MG63 (cell line): ENCODE data around the gene EXD1. TPM values are rescaled to one million over a fixed set of nuclear protein-coding genes. Genes with fewer than 3 reads are reported as not detected.
"Not testable (repeated sequence)": the region's sequence is repeated elsewhere in the genome, so short reads cannot be mapped to it uniquely, and the experiment has no call there.

Experiments
- DNase-seq: peaks from one replicate; pipeline ENCODE4 v3.0.0-alpha.2; 2020
- H3K27me3 ChIP-seq: fragments of 250-450 bp; sonication (Bioruptor Pico); 2 replicates; pipeline ENCODE4 v1.5.1; 2020; ENCODE audit warnings: mild to moderate bottlenecking, moderate library complexity
- H3K36me3 ChIP-seq: fragments of 250-450 bp; sonication (Bioruptor Pico); 2 replicates; pipeline ENCODE4 v1.5.1; 2020; ENCODE audit warnings: mild to moderate bottlenecking, moderate library complexity
- H3K4me3 ChIP-seq: fragments of 250-450 bp; sonication (Bioruptor Pico); 2 replicates; pipeline ENCODE4 v1.5.1; 2020; ENCODE audit warnings: mild to moderate bottlenecking, moderate library complexity
- H3K9me3 ChIP-seq: fragments of 250-450 bp; sonication (Bioruptor Pico); 2 replicates; pipeline ENCODE4 v1.5.1; 2020; ENCODE audit warnings: mild to moderate bottlenecking, moderate library complexity
- total RNA-seq: library from RNA; depleted of rRNA; stranded (reverse); fragments of >200 nt; shearing (Covaris generic); gene quantifications from 2 replicates; pipeline ENCODE4 v1.2.3, GENCODE V29; 2014; ENCODE audit warnings: low replicate concordance

EXD1 gene
- total RNA-seq, 1 experiment from 2014 or later: not detected

DNA sequence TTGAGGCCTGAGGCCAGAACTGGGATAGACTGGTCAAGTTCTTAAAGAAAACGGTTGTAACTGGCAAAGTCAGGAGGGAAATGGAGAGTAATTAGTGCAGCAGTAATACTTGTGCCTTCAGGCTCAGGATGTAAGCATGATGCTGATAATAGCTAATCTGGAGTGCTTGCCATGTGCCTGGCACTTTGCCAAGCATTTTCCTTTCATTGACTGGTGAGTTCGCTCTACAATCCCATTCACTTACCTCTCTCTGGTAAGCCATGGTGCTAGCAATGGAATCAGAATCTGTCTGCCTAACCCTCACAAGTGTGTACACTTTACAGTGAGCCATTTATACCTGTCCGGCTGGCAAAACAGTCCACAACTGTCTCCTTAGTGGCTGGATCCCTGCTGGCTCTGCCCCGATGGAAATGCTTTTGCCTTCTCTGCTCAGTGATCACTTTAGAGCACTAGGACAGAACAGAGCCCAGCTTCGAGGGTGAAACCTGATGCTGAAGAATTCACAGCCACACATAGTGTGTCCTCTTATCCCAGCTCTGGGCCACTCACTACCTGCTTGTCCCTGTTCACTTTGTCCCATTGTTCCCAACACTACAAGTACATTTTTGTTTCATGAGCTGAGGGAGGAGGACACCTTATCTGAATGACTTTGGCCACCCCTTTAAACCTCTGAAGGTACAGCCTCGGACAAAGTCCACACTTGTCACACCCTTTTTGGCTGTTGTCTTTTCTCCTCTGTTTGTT is 10.8 kb upstream of the EXD1 start:
- H3K36me3 ChIP-seq: peaks cover 3% of the 10 kb centered on the region
- H3K9me3 ChIP-seq: no peaks in the 10 kb centered on the region
- H3K4me3 ChIP-seq: no peak overlapping the region
- no peaks in the 10 kb centered on the region for H3K27me3 ChIP-seq
- no peak for DNase-seq

GRCh38 chr15:41238100-41238499 is 7.5 kb upstream of the EXD1 start:
- no peaks in the 10 kb centered on the region for H3K27me3 ChIP-seq
- no peak overlapping the region for H3K4me3 ChIP-seq
- no peaks in the 10 kb centered on the region for H3K9me3 ChIP-seq
- H3K36me3 ChIP-seq: peaks cover 3% of the 10 kb centered on the region
- DNase-seq: no peak

GRCh38 chr15:41235929-41236328 is 5.4 kb upstream of the EXD1 start:
- no peak for DNase-seq
- Histone ChIP-seq H3K9me3 (no peaks in the 10 kb centered on the region), H3K27me3 (no peaks in the 10 kb centered on the region), H3K36me3 (no peaks in the 10 kb centered on the region; the same call in 1 of the 2 replicates), H3K4me3 (no peak overlapping the region)

DNA sequence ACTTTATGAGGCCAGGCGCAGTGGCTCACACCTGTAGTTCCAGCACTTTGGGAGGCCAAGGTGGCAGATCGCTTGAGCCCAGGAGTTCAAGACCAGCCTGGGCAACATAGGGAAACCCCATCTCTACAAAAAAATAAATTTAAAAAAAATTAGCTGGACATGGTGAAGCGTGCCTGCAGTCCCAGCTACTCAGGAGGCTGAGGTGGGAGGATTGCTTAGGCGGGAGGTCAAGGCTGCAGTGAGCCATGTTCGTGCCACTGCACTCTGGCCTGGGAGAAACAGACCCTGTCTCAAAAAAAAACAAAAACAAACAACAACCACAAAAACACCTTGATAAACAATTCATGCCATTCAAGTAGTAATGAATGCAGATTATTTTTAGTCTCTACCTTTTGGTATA is 4.7 kb upstream of the EXD1 start:
- DNase-seq, H3K36me3 ChIP-seq, H3K4me3 ChIP-seq, H3K9me3 ChIP-seq, H3K27me3 ChIP-seq: not testable (repeated sequence)

GRCh38 chr15:41233367-41233771 is 2.8 kb upstream of the EXD1 start:
- DNase-seq: peak; percentile 28

DNA sequence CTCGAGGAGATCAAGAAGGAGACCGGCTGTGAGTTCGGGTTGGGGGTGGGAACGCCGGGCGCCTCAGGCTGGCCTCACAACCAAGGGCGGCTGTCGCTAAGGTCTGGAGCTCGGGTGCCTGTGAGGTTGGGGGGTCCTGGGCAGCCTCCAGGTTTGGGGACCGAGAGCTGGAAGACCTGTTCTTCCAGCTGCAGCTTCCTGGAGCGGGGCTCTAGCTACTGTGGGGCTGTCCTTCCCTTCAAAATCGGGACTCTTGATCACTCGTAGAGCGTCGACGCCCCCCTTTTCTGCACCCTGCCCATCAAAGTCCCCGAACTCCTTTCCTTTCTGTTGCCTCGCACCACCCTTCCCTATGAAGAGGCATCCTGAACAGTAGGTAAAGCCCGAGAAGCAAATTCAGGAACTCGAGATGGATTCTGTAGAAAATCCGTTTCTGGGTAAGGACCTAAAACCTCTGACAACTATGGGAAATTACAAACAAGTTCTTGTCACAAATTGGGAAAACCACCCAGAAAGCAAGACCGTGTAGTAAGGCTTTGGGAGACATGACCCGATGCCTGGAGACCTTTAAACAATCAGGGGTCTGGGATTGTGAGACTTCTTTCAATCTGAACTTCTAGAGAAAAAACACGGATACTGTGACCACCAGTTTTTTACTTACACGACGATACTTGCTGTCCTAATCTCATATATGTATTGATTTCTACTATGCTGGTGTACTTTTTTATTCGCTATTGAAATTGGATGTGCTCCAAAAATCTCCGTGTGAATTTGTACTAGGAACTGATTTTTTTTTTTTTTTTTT is 1.1 kb upstream of the EXD1 start:
- Histone ChIP-seq H3K36me3 (no peaks in the 10 kb centered on the region; the same call in 1 of the 2 replicates), H3K9me3 (no peaks in the 10 kb centered on the region), H3K27me3 (no peaks in the 10 kb centered on the region), H3K4me3 (peak overlapping the region; percentile 71)
- DNase-seq: no peak

More at GRCh38 chr15:41233367-41233771, 2.8 kb upstream of the EXD1 start:
- Histone ChIP-seq H3K27me3 (no peaks in the 10 kb centered on the region), H3K36me3 (no peaks in the 10 kb centered on the region; the same call in 1 of the 2 replicates), H3K4me3 (no peak overlapping the region), H3K9me3 (no peaks in the 10 kb centered on the region)

- Histone ChIP-seq H3K27me3 (no peaks in the 10 kb centered on the region), H3K9me3 (no peaks in the 10 kb centered on the region), H3K36me3 (no peaks in the 10 kb centered on the region; the same call in 1 of the 2 replicates), H3K4me3 (peak overlapping the region; percentile 71)
- DNase-seq: no peak
Observed at GRCh38 chr15:41230345-41230649, 260 bp downstream of the EXD1 start.

DNA sequence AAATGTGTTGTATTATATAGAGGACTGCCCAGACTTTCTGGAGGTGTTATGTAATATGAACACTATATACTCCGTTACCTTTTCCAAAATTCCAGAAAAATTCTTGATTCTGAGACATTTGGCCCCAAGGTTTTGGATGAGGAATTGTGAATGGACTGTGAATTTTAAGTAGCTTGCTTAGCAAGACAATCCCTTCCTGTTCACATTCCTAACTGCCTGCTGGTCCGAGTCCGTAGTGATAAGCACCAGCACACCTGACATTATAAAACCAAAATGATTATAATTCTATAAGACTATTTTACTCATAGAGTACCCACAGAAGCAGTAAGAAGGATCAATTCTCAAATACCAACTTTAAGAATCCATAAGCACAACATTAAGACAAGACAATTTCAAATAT is 11.2 kb downstream of the EXD1 start:
- no peaks in the 10 kb centered on the region for H3K36me3 ChIP-seq
- DNase-seq: no peak
- no peaks in the 10 kb centered on the region for H3K9me3 ChIP-seq
- no peak overlapping the region for H3K4me3 ChIP-seq
- H3K27me3 ChIP-seq: peaks cover 11% of the 10 kb centered on the region; the same call in 1 of the 2 replicates

DNA sequence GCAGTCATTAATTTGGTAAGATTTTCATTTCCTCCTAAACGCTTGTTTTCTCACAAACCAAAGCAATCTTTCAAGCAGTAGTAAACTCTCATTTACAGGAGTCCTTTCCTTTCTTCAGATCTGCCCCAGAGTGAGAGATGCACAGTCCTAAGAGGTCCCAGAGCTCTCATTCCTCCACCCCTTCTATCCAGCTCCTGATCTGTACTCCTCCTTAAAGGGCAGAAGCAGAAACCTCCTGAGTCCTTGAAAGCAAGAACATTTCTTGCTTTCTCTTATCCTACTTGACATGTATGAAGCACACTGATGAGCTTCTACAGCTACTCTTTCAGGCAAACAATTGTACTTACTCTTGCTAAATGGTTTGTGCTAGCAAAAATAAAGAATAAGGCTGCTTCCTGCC is 11.7 kb downstream of the EXD1 start:
- Histone ChIP-seq H3K4me3 (no peak overlapping the region), H3K9me3 (no peaks in the 10 kb centered on the region), H3K27me3 (peaks cover 11% of the 10 kb centered on the region; the same call in 1 of the 2 replicates), H3K36me3 (no peaks in the 10 kb centered on the region)
- no peak for DNase-seq

- peaks cover 14% of the 10 kb centered on the region for H3K27me3 ChIP-seq
- no peaks in the 10 kb centered on the region for H3K9me3 ChIP-seq
- no peak for DNase-seq
- no peak overlapping the region for H3K4me3 ChIP-seq
- no peaks in the 10 kb centered on the region for H3K36me3 ChIP-seq
Observed at GRCh38 chr15:41215708-41216107, 14.8 kb downstream of the EXD1 start.

GRCh38 chr15:41207687-41208448 is 22.7 kb downstream of the EXD1 start:
- no peaks in the 10 kb centered on the region for H3K36me3 ChIP-seq
- H3K27me3 ChIP-seq: peaks cover 2% of the 10 kb centered on the region; the same call in 1 of the 2 replicates
- DNase-seq: peak; percentile 80
- H3K9me3 ChIP-seq: no peaks in the 10 kb centered on the region
- no peak overlapping the region for H3K4me3 ChIP-seq

- Histone ChIP-seq H3K4me3 (no peak overlapping the region), H3K36me3 (no peaks in the 10 kb centered on the region), H3K27me3 (no peaks in the 10 kb centered on the region), H3K9me3 (no peaks in the 10 kb centered on the region)
- peak; percentile 31 for DNase-seq
Observed at GRCh38 chr15:41205315-41205714, 25.2 kb downstream of the EXD1 start.

GRCh38 chr15:41203395-41203794 is 27.2 kb downstream of the EXD1 start:
- Histone ChIP-seq H3K36me3 (no peaks in the 10 kb centered on the region), H3K4me3 (no peak overlapping the region), H3K27me3 (no peaks in the 10 kb centered on the region), H3K9me3 (no peaks in the 10 kb centered on the region)
- no peak for DNase-seq

DNA sequence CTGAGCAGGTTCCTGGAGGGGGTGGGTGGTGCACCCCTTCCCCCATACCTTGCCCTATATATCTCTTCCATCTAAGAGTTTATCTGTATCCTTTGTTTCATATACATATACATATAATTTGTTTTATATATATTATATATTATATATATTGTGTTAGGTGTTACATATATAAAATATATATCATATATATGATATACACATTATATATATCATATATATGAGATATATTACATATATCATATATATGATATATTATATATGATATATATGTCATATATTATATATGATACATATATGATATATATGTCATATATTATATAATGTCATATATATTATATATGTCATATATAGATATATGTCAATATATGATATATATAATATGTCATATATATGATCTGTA is 31.1 kb downstream of the EXD1 start:
- no peaks in the 10 kb centered on the region for H3K9me3 ChIP-seq
- DNase-seq: no peak
- no peaks in the 10 kb centered on the region for H3K36me3 ChIP-seq
- H3K27me3 ChIP-seq: no peaks in the 10 kb centered on the region
- H3K4me3 ChIP-seq: no peak overlapping the region

GRCh38 chr15:41194444-41194843 is 36.1 kb downstream of the EXD1 start:
- no peak overlapping the region for H3K4me3 ChIP-seq
- H3K9me3 ChIP-seq: no peaks in the 10 kb centered on the region

DNA sequence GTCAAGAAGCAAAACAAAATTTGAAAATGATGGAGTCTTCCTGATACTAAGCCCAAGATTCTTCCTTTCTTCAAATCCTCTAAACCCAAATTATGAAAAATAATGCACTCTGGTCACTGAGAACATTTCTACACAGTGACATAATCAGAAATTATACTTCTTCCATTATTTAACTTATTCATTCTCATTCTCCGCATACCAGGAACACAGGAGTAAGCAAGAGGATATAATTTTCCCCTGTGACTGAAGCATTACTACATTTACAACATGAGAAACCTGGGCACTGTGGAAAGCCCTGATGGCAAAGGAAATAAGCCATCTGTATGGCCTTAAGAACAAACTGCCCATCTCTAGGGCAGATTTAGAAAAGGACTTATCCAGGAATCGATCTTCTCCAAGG is 47.0 kb downstream of the EXD1 start:
- Histone ChIP-seq H3K27me3 (no peaks in the 10 kb centered on the region), H3K4me3 (no peak overlapping the region), H3K36me3 (no peaks in the 10 kb centered on the region), H3K9me3 (no peaks in the 10 kb centered on the region)
- DNase-seq: no peak

More at GRCh38 chr15:41194444-41194843, 36.1 kb downstream of the EXD1 start:
- Histone ChIP-seq H3K27me3 (no peaks in the 10 kb centered on the region), H3K36me3 (no peaks in the 10 kb centered on the region)
- DNase-seq: no peak

DNA sequence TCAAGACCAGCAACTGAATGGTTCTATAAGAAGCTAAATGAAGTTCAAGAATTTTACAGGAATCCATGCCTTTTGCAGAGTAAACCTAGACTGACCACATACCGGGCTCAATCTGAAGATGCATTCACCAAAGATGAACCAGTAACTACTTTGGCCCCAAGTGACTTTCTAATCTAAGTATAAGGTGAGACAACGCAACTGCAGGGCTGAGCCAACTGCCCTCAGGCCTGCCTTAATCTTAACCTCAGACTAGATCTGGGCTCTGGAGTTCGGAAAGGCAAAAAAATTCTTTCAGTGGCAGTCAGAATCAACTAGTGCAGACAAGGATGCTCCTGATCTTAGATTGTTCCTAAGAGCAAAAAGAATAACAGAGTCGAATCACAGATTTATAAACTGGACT is 48.3 kb downstream of the EXD1 start:
- Histone ChIP-seq H3K4me3 (no peak overlapping the region), H3K9me3 (no peaks in the 10 kb centered on the region), H3K27me3 (no peaks in the 10 kb centered on the region), H3K36me3 (no peaks in the 10 kb centered on the region)
- DNase-seq: no peak
